ENCODE measurements around the gene ZNF747. TPM values are rescaled to one million over a fixed set of nuclear protein-coding genes. Genes with fewer than 3 reads are reported as not detected.

ZNF747 gene
- total RNA-seq, 1 experiment from 2014 or later: 10.6 TPM

DNA sequence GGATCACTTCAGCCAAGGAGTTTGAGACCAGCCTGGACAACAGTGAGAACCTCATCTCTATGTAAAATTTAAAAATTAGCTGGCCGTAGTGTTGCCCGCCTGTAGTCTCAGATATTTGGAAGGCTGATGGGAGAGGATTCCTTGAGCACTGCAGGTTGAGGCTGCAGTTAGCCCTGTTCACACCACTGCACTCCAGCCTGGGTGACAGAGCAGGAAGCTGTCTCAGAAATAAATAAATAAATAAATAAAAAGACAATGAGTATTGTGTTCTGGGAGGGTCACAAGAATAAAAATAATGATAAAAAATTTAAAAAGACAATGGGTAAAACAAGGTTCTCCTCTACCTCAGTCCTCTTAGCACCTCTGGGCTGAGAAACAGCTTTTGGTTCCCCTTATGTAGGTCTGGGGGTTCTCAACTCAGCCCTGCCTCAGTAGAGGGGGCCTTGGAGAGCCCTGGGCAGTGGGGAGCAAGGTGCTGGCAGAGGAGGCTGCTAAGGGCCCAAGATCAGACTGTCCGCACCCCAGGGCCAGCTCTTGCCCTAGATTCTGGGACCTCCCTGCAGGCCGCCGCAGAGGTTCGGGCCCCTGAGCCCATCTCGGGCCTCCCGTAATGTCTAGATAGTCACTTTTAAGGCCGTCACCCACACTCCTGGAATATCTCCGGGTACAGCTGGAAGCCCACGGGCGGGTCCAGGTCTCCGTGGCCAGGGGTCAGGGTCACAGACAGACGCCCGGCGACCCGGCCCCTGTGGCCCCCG lies 20.1 kb upstream of the ZNF747 start:
- no peak for DNase-seq (ENCODE audit: low spot score)
- no peak for TF ChIP-seq EZH2 (IDR thresholded peaks at IDR 0.05; ENCODE audit: borderline replicate concordance, low read depth, low read length, poor library complexity, severe bottlenecking)
- TF ChIP-seq, protein P1, sequence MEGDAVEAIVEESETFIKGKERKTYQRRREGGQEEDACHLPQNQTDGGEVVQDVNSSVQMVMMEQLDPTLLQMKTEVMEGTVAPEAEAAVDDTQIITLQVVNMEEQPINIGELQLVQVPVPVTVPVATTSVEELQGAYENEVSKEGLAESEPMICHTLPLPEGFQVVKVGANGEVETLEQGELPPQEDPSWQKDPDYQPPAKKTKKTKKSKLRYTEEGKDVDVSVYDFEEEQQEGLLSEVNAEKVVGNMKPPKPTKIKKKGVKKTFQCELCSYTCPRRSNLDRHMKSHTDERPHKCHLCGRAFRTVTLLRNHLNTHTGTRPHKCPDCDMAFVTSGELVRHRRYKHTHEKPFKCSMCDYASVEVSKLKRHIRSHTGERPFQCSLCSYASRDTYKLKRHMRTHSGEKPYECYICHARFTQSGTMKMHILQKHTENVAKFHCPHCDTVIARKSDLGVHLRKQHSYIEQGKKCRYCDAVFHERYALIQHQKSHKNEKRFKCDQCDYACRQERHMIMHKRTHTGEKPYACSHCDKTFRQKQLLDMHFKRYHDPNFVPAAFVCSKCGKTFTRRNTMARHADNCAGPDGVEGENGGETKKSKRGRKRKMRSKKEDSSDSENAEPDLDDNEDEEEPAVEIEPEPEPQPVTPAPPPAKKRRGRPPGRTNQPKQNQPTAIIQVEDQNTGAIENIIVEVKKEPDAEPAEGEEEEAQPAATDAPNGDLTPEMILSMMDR (conservative IDR thresholded peaks at IDR 0.05; ENCODE audit: low read depth, low read length): no peak
- intact Hi-C loops (cut with micrococcal nuclease; ENCODE audit: unreplicated experiment): no loop called here

DNA sequence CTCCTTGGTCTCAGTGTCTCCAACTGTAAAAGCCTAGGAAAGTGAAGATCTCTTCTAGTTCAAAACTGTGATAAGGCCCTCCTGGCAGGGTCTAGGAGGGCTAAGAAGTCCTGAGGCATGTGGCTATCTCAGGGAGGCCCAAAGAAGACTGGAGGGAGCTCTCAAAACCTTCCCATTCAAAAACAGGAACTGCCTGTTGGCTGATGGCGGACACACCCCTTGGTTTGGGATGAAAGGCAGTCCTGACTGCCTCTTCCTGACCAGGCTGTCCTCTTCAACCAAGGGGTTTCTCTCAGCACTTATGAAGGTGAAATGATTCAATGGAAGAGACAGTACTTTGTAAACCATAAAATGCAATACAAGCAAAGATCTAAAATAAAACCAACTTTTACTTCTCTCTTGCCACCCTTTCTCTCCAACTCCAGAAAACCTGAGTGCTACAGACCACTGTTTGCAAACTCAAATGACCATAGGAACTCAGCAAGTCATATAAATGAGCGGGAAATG lies 18.8 kb upstream of the ZNF747 start:
- ChIA-PET CTCF (no interaction called here), POLR2A (ENCODE audit: low non-redundant PET) (no interaction called here)
- Histone ChIP-seq H3K4me1 (ENCODE audit: insufficient read depth, low read length, poor library complexity, severe bottlenecking) (no peaks in the 10 kb centered on the region), H3K27me3 (replicated peaks; ENCODE audit: insufficient read depth, low read depth, low read length, poor library complexity) (no peaks in the 10 kb centered on the region), H3K27ac (ENCODE audit: low read depth, low read length, poor library complexity, severe bottlenecking) (peak overlapping the region; percentile 22), H3K4me3 (ENCODE audit: low read depth, low read length, poor library complexity, severe bottlenecking) (no peak overlapping the region), H3K9me3 (ENCODE audit: low read depth, low read length, poor library complexity, severe bottlenecking) (no peaks in the 10 kb centered on the region), H3K36me3 (ENCODE audit: insufficient read depth, low read length, poor library complexity, severe bottlenecking) (peaks cover 33% of the 10 kb centered on the region)
- no TSS peak for BruUV-seq (replicated peaks)
- no peak for DNase-seq (ENCODE audit: low spot score)
- TF ChIP-seq, protein P1 (conservative IDR thresholded peaks at IDR 0.05; ENCODE audit: low read depth, low read length): no peak
- no peak for TF ChIP-seq EZH2 (IDR thresholded peaks at IDR 0.05; ENCODE audit: borderline replicate concordance, low read depth, low read length, poor library complexity, severe bottlenecking)
- intact Hi-C loops (cut with micrococcal nuclease; ENCODE audit: unreplicated experiment): no loop called here

More for the DNA sequence above, 20.1 kb upstream of the ZNF747 start:
- ChIA-PET POLR2A (ENCODE audit: low non-redundant PET) (no interaction called here), CTCF (no interaction called here)
- Histone ChIP-seq H3K27me3 (replicated peaks; ENCODE audit: insufficient read depth, low read depth, low read length, poor library complexity) (no peaks in the 10 kb centered on the region), H3K9me3 (ENCODE audit: low read depth, low read length, poor library complexity, severe bottlenecking) (no peaks in the 10 kb centered on the region), H3K4me1 (ENCODE audit: insufficient read depth, low read length, poor library complexity, severe bottlenecking) (no peaks in the 10 kb centered on the region), H3K36me3 (ENCODE audit: insufficient read depth, low read length, poor library complexity, severe bottlenecking) (peaks cover 33% of the 10 kb centered on the region), H3K4me3 (ENCODE audit: low read depth, low read length, poor library complexity, severe bottlenecking) (no peak overlapping the region), H3K27ac (ENCODE audit: low read depth, low read length, poor library complexity, severe bottlenecking) (no peak overlapping the region)
- BruUV-seq (replicated peaks): no TSS peak

DNA sequence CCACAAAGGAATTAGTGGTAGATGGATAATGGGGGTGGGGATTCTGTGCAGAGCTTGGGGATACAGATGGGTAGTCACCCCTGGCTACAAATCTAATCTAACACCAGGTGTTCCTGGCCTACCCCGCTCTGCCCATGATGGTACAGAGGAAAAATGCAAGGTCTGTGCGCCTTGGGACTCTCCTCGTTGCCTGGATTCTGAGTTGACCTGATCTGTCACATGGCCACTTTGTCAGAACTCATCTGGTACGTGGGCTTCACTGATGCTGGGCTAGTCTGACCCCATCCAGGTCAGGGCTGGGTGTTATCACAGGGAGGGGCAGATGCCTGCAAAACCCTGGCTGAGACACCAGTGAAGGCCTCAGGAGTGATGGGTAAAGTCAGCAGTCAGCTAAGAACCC lies 18.3 kb upstream of the ZNF747 start:
- BruUV-seq (replicated peaks): no TSS peak
- no peak for DNase-seq (ENCODE audit: low spot score)
- TF ChIP-seq, protein P1 (conservative IDR thresholded peaks at IDR 0.05; ENCODE audit: low read depth, low read length): no peak
- TF ChIP-seq EZH2 (IDR thresholded peaks at IDR 0.05; ENCODE audit: borderline replicate concordance, low read depth, low read length, poor library complexity, severe bottlenecking): no peak
- POLR2A ChIA-PET (ENCODE audit: low non-redundant PET): no interaction called here
- CTCF ChIA-PET: no interaction called here
- H3K36me3 ChIP-seq (ENCODE audit: insufficient read depth, low read length, poor library complexity, severe bottlenecking): peaks cover 33% of the 10 kb centered on the region
- no peaks in the 10 kb centered on the region for H3K4me1 ChIP-seq (ENCODE audit: insufficient read depth, low read length, poor library complexity, severe bottlenecking)
- no peak overlapping the region for H3K4me3 ChIP-seq (ENCODE audit: low read depth, low read length, poor library complexity, severe bottlenecking)
- no peaks in the 10 kb centered on the region for H3K9me3 ChIP-seq (ENCODE audit: low read depth, low read length, poor library complexity, severe bottlenecking)
- no peaks in the 10 kb centered on the region for H3K27me3 ChIP-seq (replicated peaks; ENCODE audit: insufficient read depth, low read depth, low read length, poor library complexity)
- H3K27ac ChIP-seq (ENCODE audit: low read depth, low read length, poor library complexity, severe bottlenecking): no peak overlapping the region
- intact Hi-C loops (cut with micrococcal nuclease; ENCODE audit: unreplicated experiment): no loop called here

All from A673 (cell line).